Bronchial epithelial cell (primary cell): ENCODE results near the gene KLHL3. TPM values are rescaled to one million over a fixed set of nuclear protein-coding genes. Genes with fewer than 3 reads are reported as not detected.

Source experiments
- DNase-seq: peaks from one replicate; pipeline ENCODE4 v3.0.0-alpha.2; 2010; ENCODE audit warnings: low read depth
- FAIRE-seq: peaks from 2 replicates; lab custom pipeline; 2011; peaks lifted over from hg19 to GRCh38; lab: Jason Lieb, UNC
- H3K27me3 ChIP-seq: 2 replicates; pipeline ENCODE4 v1.5.1; 2011; ENCODE audit warnings: low read length; ENCODE audit not compliant: control insufficient read depth, insufficient read depth
- H3K36me3 ChIP-seq: 2 replicates; pipeline ENCODE4 v1.5.1; 2011; ENCODE audit warnings: low read length; ENCODE audit not compliant: control insufficient read depth, insufficient read depth
- H3K4me3 ChIP-seq: 2 replicates; pipeline ENCODE4 v1.5.1; 2011; ENCODE audit warnings: mild to moderate bottlenecking, low read depth, low read length, control low read depth
- total RNA-seq: library from RNA; depleted of rRNA; stranded (reverse); fragments of >200 nt; gene quantifications from 2 replicates; pipeline ENCODE4 v1.2.1, GENCODE V29; 2014
- TF ChIP-seq, protein P1 (sequence below): IDR thresholded peaks from 2 replicates; pipeline ENCODE4 v1.5.1; 2011; ENCODE audit warnings: mild to moderate bottlenecking, moderate library complexity, low read length, control low read depth, inconsistent platforms; ENCODE audit not compliant: insufficient read depth, severe bottlenecking

KLHL3 gene
- total RNA-seq, 1 donor from 2014 or later: 0.53 TPM

DNA sequence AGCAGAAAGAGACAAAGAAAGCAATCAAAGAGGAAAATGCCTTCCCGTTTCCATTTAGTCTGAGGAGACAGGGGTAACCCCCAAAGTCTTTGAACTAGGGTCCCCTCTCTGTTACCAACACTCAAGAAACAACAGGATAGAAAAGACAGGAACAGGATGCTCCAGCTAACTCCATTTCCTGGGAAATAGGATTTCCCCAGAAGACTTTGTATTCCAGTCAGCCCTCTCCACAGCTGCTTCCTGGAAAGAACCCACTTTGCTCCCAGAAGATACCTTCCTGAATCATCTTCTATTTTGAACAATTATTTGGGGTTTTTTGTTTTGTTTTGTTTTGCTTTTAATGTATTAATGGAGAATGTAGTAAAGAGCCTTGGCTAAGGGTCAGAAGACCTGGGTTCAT, 56.0 kb downstream of the KLHL3 start:
- TF ChIP-seq, protein P1, sequence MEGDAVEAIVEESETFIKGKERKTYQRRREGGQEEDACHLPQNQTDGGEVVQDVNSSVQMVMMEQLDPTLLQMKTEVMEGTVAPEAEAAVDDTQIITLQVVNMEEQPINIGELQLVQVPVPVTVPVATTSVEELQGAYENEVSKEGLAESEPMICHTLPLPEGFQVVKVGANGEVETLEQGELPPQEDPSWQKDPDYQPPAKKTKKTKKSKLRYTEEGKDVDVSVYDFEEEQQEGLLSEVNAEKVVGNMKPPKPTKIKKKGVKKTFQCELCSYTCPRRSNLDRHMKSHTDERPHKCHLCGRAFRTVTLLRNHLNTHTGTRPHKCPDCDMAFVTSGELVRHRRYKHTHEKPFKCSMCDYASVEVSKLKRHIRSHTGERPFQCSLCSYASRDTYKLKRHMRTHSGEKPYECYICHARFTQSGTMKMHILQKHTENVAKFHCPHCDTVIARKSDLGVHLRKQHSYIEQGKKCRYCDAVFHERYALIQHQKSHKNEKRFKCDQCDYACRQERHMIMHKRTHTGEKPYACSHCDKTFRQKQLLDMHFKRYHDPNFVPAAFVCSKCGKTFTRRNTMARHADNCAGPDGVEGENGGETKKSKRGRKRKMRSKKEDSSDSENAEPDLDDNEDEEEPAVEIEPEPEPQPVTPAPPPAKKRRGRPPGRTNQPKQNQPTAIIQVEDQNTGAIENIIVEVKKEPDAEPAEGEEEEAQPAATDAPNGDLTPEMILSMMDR: no peak
- no peak overlapping the region for H3K4me3 ChIP-seq
- FAIRE-seq (no peak), DNase-seq (no peak)
- H3K36me3 ChIP-seq: no peaks in the 10 kb centered on the region
- no peaks in the 10 kb centered on the region for H3K27me3 ChIP-seq

DNA sequence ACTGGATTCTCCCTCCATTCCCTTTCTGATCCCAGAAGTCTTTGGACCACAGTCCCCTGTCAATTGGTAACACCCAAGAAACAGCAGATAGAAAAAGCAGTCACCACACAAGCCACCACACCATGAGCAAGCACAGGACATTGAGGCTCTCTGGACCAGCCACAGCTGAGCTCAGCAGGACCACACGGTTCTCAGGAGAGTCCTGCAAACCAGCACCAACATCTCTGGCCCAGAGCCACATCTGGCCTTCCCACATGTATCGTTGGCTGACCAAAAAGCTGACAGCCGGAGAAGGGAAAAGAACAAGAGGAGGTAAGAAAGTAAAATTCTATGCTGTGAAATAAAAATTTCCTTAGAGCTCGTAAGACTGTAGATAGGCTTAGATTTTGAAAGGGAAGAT, 56.7 kb downstream of the KLHL3 start:
- no peaks in the 10 kb centered on the region for H3K27me3 ChIP-seq
- TF ChIP-seq, protein P1: no peak
- DNase-seq (no peak), FAIRE-seq (no peak)
- no peaks in the 10 kb centered on the region for H3K36me3 ChIP-seq
- no peak overlapping the region for H3K4me3 ChIP-seq

DNA sequence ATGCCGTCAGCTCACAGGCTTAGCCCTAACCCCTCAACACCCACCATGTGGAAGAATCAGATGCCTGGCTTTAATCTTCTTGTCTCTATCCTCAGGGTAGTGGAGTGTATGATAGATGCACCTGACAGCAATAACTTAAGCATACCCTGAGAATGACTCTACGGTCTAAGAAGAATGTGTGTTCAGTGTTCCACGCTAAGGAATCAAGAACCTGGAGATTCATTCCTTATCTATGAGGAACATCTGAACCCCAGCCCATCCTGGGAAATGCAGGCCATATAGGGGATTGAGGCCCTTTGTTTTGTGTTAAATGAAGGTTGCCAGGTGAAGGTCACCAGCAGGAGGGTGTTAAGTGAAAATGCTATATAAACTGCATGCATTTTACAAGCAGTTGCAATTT, 63.0 kb downstream of the KLHL3 start:
- FAIRE-seq: peak; percentile 23
- TF ChIP-seq, protein P1: no peak
- DNase-seq: no peak
- Histone ChIP-seq H3K36me3 (no peaks in the 10 kb centered on the region), H3K4me3 (no peak overlapping the region), H3K27me3 (no peaks in the 10 kb centered on the region)

DNA sequence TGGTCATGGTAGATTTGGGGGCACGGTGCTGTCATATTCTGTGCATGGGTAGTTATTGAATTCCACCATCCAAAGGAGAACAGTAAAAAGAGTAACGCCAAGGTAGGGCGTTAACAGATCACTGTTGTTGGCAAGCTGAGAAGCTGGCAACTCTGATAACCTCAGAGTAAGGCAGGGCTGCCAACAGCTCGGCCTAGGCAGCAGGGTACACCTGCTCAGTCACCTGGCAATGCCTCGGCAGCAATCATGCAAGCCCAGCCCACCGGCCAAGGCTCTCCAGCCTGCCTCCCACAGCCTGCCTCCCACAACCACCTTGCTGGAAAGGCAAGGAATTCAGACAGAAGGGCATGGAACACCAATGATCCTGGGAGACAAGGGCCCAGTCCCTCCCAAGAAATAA, 63.9 kb downstream of the KLHL3 start:
- FAIRE-seq (no peak), DNase-seq (no peak)
- H3K4me3 ChIP-seq: no peak overlapping the region
- no peaks in the 10 kb centered on the region for H3K36me3 ChIP-seq
- no peaks in the 10 kb centered on the region for H3K27me3 ChIP-seq
- TF ChIP-seq, protein P1: no peak

DNA sequence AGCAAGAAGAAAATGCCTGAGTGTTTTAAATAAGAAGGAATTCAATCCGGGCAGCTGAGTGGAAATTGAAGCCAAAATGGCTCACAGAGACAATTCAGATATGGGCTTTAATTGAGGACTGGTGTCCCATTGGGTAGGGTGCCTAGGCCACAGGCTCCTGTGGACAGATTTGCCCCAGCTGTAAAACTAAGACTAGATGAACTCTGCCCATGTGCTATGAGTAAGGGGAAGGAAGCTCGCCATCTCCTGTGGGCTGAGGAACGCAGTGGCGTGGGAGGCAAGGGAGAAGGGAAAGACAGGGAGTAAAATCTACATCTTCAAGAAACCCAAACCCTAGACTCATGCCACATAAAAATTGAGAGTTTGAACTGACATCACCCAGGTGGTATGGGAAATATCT, 66.1 kb downstream of the KLHL3 start:
- no peaks in the 10 kb centered on the region for H3K27me3 ChIP-seq
- no peak overlapping the region for H3K4me3 ChIP-seq
- no peak for DNase-seq
- FAIRE-seq: no peak
- H3K36me3 ChIP-seq: no peaks in the 10 kb centered on the region
- TF ChIP-seq, protein P1: no peak

DNA sequence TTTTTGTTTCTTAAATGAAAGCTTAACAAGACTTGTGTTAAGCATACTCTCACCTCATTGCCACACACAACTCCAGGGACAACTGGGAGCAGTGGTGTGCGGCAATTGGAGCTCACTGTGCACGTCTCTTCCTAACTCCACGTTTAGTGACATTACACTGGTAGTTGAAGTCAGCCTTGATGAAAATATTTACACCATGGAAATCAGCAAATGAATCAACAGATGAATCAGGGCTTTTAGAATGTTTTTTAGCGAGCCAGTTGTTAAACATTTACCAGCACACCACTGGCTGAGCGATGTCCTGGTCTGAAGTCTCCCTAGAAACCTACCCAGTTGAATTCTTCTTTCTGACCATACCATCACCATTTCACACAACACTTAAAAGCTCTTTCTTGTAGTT, 67.3 kb downstream of the KLHL3 start:
- no peaks in the 10 kb centered on the region for H3K27me3 ChIP-seq
- H3K36me3 ChIP-seq: no peaks in the 10 kb centered on the region
- TF ChIP-seq, protein P1: no peak
- DNase-seq: no peak
- no peak overlapping the region for H3K4me3 ChIP-seq
- FAIRE-seq: no peak
